ENCODE results near the gene ALOX15B.

- TF ChIP-seq FOS (IDR thresholded peaks at IDR 0.05; ENCODE audit: borderline replicate concordance, extremely low read depth, insufficient read length) (no peak), POLR2AphosphoS5 (IDR thresholded peaks at IDR 0.05; ENCODE audit: low read length) (no peak), RELA (IDR thresholded peaks at IDR 0.05; ENCODE audit: borderline replicate concordance, partially characterized antibody) (no peak), MEF2A (IDR thresholded peaks at IDR 0.05; ENCODE audit: insufficient read depth, low read depth, low read length) (no peak)
Measured at GRCh38 chr17:8001976-8002720, 36.7 kb upstream of the ALOX15B start, which contains the start of gene GUCY2D.
